HG03378 (cell line): ENCODE measurements around the gene CCDC91.
"Not testable (repeated sequence)": the region's sequence is repeated elsewhere in the genome, so short reads cannot be mapped to it uniquely, and the experiment has no call there.

Experiments
- ATAC-seq: cut with Tn5 transposase; IDR thresholded peaks from one replicate; pipeline ENCODE4 v1.9.1; 2021; ENCODE audit warnings: mild to moderate bottlenecking, moderate library complexity; ENCODE audit not compliant: unreplicated experiment

The CCDC91 gene

DNA sequence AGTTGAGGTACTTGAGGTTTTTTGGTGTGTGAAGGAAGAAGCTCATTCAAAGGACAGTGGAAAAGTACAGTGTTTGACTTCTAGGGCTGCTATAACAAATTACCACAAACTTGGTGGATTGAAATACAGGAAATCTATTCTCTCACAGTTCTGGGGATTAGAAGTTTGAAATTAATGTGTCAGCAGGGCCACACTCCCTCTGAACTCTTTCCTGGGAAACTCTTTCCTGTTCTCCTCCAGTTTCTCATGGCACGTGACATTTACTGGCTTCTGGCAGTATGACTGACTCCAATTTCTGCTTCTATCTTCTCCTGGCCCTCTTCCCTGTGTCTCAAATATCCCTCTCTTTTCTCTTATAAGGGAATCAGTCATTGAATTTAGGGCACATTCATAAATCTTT, 160.2 kb downstream of the CCDC91 start:
- ATAC-seq, result no peak

DNA sequence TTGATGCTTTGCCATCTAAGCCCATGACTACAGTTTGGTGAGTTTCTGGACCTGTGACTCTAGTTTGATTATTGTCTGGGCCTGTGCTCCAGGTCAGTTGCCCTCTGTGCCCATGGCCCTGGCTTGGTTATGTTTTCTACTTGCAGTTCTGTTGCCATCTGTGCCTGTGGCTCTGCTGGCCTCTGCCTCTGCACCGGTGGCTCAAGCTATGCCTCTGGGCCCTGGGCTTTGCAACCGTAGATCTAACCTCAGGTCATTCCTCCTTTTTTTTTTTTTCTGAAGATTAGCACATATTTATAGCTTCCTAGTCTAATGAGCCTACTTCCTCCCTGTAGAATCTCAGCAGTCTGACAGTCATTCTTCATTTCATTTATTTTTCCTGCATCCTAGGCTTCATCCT, 161.2 kb downstream of the CCDC91 start:
- no peak for ATAC-seq

- ATAC-seq, result no peak
Measured at GRCh38 chr12:28355161-28355560, 164.9 kb downstream of the CCDC91 start.

GRCh38 chr12:28360253-28360652, 170.0 kb downstream of the CCDC91 start:
- no peak for ATAC-seq

DNA sequence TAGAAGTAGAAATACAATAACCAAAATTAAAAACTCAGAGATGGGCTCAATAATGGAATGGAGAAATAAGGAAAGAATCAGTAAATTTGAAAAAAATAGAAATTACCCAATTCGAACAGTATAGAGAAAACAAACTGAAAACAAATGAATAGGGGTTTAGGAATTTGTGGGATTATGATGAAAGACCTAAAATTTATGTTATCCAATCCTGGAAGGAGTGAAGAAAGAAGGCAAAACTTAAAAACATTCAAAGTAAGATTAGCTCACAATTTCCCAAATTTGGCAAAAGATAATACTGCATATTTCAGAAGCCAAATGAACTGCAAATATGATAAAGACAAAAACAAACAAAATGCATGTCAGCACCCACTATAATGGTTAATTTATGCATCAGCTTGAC, 177.1 kb downstream of the CCDC91 start:
- ATAC-seq, result no peak

- ATAC-seq, result no peak
Measured at GRCh38 chr12:28367993-28368392, 177.7 kb downstream of the CCDC91 start.

- ATAC-seq, result no peak
Measured at GRCh38 chr12:28369483-28369882, 179.2 kb downstream of the CCDC91 start.

DNA sequence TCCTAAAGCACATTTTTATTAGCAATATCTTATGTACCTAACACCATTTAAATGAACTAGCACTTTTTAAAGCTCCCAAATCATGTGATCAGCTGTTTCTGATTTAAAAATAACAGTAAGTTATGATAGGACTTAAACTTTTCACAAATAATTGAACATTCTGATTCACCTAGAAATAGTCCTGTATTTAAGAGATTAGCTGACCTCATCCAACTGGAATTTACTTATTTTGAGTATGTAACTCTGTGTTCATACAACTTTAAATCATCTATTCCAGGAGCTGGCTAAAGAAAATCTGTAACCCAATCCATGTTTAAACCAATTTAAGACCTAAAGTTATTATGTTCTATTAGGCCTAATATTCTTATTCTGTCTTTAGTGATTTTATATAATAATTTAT, 184.3 kb downstream of the CCDC91 start:
- no peak for ATAC-seq

- no peak for ATAC-seq
Measured at GRCh38 chr12:28378736-28379135, 188.5 kb downstream of the CCDC91 start.

DNA sequence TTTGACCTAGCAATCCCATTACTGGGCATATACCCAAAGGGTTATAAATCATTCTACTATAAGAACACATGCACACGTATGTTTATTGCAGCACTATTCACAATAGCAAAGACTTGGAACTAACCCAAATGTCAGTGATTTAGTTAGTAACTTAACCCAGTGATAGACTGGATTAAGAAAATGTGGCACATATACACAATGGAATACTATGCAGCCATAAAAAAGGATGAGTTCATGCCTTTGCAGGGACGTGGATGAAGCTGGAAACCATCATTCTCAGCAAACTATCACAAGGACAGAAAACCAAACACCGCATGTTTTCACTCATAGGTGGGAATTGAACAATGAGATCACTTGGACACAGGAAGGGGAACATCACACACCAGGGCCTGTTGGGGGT, 189.5 kb downstream of the CCDC91 start:
- ATAC-seq, result not testable (repeated sequence)

DNA sequence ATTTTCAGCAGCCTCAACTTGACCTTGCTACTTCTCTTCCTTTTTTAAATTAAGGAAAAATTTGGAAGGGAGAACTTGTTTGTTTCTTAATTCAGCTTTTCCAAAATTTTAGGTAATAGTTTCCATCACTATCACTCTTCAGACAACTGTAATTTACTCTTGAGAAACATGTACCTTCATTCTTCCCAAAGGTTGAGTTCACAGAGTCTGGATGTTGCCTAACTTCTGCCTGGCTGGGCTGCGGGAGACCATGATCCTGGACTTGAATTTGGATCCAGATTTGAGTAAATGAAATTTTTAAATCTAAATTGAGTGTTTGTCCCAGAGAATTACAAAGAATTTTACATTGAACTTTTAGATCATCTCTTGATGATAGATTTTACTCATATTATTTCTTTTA, 193.1 kb downstream of the CCDC91 start:
- no peak for ATAC-seq

DNA sequence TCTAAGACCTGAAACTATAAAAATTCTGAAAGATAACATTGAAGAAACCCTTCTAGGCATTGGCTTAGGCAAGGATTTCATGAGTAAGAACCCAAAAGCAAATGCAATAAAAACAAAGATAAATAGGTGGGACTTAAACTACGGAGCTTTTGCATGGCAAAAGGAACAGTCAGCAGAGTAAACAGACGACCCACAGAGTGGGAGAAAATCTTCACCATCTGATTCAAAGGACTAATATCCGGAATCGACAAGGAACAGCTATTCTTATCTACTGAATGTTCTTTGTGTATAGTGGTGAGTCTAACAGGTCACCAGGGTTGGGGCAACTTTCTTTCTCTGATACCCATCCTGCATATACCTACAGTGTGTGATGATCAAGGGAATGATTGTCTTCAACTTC, 198.6 kb downstream of the CCDC91 start:
- no peak for ATAC-seq

GRCh38 chr12:28390206-28390605, 199.9 kb downstream of the CCDC91 start:
- ATAC-seq, result no peak

DNA sequence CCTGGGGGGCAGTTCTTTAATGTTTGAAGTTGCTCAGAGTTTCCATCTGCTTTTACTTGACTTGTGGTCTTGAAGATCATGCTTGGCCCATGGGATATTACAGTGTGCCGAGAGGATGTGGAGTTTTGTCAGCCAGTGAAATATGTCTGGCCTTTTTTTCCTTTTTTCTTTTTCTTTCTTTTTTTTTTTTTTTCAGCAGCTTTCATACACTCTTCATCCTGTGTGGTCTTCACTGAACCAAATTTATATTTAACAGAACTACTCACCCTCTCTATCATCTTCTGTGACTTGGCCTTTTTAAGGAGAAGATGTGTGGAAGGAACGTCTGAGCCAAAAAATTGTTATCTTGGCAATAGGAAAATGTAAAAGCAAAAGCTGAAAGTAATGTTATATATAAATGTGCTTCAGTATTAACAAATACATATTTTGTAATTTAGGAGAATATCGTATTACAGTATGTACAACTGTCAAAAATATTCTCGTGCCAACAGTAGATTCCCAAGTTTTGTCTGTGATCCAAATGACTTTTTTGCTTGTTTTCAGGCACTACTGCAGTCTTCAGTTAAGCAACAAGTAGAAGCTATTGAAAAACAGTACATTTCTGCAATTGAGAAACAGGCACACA, 200.6 kb downstream of the CCDC91 start:
- no peak for ATAC-seq

- no peak for ATAC-seq
Measured at GRCh38 chr12:28409892-28410291, 219.6 kb downstream of the CCDC91 start.

- peak; percentile 78 for ATAC-seq
Measured at GRCh38 chr12:28413460-28414109, 223.3 kb downstream of the CCDC91 start.

DNA sequence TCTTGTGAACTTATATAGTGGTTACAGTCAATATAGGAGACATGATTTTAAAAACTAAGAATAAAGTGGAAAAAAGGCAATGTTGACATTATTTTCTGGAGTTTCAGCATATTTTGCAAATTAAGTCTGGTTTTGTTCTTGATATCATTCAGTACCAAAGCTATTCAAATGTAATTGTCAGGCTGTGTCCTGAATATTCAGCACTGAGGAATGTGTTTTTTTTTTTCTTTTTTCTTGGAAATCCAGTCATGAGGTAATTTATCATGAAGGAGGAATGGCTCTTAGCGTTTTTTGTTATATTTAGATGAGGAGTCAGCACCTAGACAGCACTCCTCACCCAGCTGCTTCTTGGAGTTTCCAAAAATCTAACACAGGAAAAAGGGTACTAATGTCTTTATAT, 225.5 kb downstream of the CCDC91 start:
- no peak for ATAC-seq

DNA sequence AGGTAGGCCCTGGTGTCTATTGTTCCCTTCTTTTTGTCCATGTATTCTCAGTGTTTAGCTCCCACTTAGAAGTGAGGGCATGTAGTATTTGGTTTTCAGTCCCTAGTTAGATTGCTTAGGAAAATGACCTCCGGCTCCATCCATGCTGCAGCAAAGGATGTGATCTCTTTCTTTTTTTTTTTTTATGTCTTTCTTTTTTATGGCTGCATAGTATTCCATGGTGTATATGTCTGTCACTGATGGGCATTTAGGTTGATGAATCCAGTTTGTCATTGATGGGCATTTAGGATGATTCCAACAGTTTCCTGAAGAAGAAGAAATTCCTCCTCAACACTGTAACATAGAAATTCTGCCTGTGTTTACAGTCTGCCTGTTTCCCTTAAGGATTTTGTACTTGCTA, 231.1 kb downstream of the CCDC91 start:
- no peak for ATAC-seq

GRCh38 chr12:28424965-28425364, 234.7 kb downstream of the CCDC91 start:
- no peak for ATAC-seq

DNA sequence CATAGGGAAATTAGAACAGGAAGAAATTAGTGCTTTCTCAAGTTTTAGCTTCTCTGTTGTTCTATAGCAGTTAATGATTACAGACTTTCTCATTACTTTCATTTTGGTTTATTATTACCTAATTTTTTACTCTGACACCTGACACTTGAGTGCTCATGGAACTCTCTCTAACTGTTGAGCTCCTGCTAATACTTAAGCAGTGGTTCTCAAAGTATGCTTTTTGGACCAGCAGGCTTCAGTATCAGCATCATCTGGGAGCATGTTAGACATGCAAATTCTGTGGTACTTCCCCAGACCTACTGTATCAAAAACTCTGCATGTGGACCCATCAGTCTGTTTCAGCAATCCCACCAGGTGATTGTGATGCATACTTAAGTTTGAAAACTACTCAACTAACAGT, 235.3 kb downstream of the CCDC91 start:
- ATAC-seq, result peak; percentile 63

DNA sequence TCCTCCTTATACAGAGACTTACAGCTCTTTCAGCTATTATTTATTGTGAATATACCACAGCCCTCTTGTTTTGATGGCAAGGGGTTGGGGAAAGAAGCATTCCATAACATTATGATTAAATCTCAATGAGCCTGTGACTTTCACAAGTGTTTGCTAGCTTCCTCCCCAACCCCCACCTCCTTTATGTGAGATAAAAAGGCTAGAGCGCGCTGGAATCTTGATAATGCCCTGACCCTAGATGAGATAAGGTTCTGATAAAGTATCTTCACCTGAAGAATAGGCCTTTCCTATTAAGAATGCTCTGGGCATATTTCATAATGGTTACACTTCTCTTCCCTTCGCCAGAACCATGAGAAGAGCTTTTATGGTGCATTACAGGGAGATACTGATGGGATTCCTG, 236.8 kb downstream of the CCDC91 start:
- no peak for ATAC-seq

GRCh38 chr12:28440081-28440608, 249.9 kb downstream of the CCDC91 start:
- no peak for ATAC-seq

GRCh38 chr12:28442101-28442500, 251.8 kb downstream of the CCDC91 start:
- ATAC-seq, result no peak
